Astrocyte (in vitro differentiated cells and primary cell): ENCODE results near the gene GRID2.

Source experiments
- EZH2 ChIP-seq: IDR thresholded peaks from 2 replicates; pipeline ENCODE4 v1.6.1; 2012; ENCODE audit warnings: mild to moderate bottlenecking, low read length, inconsistent platforms; ENCODE audit not compliant: insufficient read depth
- TF ChIP-seq, protein P1 (sequence below): IDR thresholded peaks from 2 replicates; pipeline ENCODE4 v1.5.1; 2011; ENCODE audit warnings: low read depth, mild to moderate bottlenecking, inconsistent platforms, low read length, moderate library complexity; ENCODE audit not compliant: insufficient read depth

DNA sequence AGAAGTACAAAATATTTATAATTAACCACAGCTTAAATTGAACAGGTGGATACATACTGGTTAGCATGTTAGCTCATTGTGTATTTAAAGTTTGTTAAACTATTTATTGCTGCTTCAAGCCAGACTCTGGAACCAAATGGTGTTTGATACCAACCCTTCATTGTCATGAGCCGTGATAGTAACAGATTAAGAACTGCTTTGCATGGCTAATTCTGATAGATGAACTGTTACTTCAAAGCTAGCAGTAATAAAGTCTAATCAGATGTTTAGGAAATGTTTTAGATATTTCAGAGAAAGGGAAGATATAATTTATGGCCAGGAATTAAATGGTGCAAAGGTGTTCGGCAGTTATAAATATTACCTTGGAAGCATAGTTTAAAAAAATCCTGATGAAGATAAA is 848.7 kb downstream of the GRID2 start:
- no peak for TF ChIP-seq EZH2
- TF ChIP-seq, protein P1, sequence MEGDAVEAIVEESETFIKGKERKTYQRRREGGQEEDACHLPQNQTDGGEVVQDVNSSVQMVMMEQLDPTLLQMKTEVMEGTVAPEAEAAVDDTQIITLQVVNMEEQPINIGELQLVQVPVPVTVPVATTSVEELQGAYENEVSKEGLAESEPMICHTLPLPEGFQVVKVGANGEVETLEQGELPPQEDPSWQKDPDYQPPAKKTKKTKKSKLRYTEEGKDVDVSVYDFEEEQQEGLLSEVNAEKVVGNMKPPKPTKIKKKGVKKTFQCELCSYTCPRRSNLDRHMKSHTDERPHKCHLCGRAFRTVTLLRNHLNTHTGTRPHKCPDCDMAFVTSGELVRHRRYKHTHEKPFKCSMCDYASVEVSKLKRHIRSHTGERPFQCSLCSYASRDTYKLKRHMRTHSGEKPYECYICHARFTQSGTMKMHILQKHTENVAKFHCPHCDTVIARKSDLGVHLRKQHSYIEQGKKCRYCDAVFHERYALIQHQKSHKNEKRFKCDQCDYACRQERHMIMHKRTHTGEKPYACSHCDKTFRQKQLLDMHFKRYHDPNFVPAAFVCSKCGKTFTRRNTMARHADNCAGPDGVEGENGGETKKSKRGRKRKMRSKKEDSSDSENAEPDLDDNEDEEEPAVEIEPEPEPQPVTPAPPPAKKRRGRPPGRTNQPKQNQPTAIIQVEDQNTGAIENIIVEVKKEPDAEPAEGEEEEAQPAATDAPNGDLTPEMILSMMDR = no peak
